HG03060 (cell line): Measurements from ENCODE around the gene VAV2.

Source experiments
- ATAC-seq: cut with Tn5 transposase; IDR thresholded peaks from one replicate; pipeline ENCODE4 v1.9.1; 2021; ENCODE audit warnings: low read depth, moderate number of reproducible peaks; ENCODE audit not compliant: unreplicated experiment

Gene VAV2

DNA sequence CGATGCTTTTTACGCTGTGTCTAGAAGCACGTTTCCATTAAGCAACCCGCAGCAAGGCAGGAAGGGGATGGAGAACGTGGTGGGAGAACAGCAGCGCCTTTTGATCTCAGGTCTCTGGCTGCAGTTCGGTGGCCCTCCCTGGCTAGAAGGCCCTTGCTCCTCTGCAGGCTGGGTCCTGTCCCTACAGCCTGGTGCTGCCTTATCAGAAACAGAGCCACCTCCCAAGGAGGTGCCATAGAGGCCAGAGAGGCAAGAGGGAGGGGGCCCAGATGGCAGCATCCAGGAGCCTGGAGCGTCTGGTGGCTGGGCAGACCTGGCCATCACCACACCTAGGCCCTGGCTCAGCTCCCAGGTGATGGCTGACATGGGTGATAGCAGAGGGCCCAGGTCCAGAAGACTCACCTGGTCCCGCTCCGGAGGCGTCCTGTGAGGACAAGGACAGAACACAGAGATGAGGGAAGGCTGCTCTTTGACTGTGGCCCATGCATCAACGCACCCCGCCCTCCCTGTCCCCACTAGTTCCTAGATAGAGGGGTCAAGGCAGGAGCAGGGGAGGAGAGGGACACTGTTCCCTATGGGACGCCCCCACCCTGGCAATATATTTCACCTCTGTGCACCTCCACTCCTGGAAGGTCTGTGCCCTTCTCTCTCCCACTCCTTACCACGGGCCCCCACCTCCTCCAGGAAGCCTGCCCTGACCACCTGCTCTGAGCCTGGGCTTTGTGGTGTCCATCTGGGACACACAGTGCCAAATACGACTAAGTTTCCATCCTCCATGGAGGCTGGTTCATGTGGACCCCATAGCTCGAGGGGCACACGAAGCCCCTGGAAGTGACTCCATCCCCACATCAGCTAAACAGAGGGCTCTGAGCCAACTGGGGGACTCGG lies 212.4 kb downstream of the VAV2 start:
- ATAC-seq: no peak

DNA sequence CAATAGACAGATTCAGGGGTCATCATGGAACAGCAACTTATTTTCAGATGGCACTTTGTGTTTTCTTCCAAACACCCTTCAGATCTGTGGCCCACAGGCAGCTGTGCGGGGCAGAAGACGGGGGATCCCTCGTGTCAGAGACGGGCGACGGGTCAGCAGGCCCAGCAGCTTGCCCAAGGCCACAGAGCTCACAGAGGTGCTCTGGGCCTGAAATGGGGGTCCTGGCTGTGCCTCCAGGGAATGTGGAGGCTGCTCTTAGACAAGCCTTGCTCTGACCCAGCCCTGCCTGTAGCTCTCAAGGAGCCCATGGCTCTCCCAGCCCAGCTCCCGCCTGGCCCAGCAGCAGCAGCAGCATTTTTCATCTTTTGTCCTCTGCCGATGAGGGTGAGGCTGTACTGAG lies 213.0 kb downstream of the VAV2 start:
- no peak for ATAC-seq

DNA sequence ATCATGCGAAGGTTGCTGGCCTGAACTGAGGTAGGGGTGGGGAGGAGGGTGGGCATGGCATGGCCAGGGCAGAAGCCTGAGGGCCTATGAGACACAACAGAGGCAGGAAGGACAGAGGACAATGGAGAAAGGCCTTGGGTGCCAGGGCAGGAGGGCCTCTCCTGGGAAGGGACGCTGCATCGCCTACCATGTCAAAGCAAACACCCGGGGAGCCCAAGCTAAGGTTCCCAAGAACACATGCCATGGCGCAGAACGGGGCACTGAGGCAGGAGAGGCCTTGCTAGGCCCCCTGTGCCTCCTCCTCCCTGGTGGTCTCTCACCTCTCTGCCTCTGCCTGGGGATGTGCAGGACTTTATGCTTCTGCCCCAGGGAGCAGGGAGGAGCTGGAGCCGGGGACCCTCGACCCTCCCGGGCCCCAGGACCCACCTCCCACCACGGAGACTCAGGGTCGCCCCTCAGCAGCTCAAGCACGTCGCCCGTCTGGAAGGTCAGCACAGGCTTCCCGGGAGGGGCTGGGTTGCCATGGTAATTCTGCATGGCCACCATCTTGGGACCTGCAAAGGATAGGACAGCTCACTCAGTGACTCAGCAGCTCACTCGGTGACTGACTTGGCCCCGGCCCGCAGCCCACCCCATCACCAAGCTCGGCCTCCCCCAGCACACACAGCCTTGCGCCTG lies 213.6 kb downstream of the VAV2 start:
- no peak for ATAC-seq

DNA sequence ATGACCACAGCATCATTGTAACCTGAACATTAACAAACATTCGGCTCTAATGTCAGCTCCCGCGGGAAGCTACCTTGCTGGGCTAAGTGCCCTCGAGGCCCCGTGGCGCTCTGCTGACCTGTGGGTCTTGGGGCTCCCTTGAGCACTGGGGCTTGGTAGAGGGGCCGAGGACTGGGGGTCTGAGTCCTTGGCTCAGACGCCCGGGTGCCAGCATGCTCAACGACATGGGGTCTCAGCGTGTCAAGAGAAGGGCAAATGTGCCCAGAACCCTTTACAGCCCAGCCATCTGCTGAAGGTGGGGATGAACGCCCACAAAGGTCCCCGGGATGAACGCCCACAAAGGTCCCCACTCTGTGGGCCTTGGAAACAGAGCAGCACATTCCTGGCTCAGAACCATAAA lies 214.3 kb downstream of the VAV2 start:
- ATAC-seq: no peak

DNA sequence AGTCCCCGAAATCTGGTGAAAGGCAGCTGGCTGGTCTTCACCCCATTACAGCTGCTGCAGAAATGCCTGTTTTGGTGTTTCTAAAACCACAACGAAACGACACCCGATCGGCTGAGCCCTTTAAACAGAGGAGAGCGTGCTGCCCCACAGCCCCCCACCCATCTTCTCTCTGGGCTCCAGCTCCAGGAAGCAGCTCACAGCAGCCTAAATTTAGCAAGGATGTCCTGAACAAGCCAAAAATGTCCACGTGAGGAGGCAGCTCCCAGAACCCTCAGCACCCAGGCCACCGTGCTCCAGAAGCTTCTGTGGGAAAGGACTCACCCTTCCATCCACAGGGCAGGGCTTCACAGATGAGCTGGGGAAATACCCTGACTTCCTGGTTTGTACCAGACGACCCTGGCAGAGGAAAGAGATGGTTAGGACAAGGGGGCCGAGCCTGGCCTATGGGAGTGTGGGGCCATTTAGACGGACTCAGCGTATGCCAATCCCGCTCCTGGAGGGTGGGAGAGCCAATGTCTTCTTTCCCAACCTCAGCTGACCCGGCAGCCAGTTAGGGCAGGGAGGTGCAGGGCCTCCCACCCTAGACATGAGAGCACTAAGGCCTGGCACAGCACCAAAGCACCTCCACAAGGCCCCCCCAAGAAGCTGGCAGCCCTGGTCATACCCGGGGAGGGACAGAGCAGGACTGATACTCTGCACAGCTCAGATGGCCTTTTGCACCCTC lies 214.9 kb downstream of the VAV2 start:
- ATAC-seq: no peak

DNA sequence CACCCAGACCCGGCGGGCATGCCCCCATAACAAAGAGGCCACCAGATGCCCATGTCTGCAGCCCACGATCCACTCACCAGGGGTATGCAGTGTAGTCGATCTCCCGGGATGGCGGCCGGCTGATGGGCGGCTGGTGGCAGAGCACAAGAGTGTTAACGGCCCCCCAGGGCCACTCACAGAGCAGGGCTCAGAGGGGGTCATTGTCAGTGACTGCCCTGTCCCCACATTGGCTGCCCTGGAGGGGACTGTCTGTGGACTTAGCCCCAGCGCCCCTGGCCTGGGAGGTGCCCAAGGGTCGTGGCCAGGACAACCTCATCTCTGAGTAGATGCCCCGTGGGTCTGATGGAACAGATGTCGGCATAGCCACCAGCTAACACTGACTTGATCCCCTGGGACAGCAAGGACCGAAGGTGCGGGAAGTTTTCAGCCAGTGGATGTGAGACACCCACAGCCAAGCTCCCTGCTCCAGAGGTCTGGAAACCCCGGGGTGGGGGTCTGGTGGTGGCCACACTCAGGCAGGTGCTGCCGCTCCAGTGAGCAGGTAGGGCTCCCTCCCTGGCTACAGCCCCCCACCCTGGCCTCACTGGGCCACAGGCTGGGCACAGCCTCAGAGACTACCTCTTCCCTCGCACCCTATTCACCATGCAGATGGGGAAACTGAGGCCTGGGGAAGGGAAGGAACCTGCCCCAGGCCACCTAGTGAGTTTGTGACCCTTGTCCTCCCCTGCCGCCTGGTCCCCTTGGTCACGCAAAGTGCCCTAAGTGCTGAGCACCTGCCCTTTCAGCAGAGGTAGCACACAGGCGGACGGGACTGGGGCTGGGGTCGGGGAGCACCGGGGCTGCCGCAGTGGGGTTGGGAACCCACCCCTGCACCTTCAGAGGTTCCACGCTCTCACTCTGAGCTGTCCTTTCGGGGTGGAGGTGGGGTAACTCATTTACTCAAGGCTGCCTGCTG lies 215.9 kb downstream of the VAV2 start:
- ATAC-seq: no peak

DNA sequence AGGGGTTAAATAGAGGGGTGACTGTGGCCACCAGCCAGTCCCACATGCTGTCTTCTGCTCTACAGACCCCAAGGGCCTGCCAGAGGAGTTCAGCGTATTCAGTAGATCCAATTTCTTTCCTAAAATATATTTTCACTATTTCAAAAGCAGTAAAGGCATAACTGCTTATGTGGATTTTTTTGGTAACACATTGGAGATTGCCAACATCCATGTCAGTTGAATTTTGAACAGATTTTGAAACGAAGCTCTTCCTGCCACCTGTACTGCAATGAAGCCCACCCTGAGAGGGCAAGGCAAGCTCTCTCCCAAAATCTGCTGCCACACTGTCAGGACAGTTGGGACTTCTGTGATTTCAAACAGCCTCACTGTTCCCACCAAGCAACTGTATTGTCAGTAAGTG lies 216.8 kb downstream of the VAV2 start:
- ATAC-seq: no peak

DNA sequence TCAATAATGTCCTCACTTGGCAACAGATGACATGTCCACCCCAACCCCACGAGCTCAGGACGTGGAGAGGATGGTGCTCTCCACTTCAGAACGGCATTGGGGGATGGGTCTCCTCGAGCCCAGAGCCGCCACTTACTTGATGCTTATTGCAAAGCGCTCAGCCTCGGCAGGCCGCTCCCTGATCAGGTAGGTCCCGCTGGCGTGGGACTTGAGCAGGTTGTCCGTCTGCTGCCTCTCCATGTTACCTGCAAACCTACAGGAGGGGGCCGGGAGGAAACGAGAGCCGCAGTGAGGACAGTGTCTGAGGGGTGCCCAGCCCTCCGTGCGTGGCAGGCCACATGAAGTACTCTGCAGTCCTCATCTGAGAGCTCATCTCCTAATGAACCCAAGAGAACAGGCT lies 217.3 kb downstream of the VAV2 start:
- ATAC-seq: no peak

DNA sequence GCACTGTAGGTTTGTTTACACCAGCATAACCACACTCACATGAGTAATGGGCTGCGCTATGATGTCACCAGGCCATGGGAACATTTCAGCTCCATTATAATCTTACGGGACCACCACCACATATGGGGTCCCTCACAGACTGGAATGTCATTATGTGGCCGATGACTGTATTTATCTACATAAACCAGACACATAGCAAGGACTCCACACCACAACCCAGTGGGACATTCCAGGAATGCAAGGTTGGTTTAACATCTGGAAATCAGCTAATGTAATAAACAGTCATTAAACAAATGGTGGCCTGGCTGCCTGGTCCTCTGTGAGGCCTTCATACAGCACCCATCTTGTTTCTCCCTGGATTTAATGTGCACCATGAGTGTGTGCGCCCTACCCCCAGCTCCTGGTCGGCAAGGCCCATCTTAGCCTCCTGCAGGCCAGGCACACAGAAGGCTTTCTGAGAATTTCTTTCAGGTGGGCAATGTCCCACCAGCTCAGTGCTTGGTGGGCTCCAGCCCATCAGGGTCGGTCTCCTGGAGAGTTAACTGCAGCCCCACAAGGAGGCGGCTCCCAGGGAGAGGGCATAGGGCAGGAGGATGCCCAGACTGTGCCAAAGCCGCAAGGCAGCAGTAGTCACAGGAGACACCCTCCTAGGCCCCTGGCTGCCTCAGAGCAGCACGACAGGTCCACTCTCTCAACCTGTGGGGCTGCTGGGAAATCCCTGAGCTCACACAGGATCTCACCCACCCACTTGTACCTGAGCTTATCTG lies 218.1 kb downstream of the VAV2 start:
- no peak for ATAC-seq

DNA sequence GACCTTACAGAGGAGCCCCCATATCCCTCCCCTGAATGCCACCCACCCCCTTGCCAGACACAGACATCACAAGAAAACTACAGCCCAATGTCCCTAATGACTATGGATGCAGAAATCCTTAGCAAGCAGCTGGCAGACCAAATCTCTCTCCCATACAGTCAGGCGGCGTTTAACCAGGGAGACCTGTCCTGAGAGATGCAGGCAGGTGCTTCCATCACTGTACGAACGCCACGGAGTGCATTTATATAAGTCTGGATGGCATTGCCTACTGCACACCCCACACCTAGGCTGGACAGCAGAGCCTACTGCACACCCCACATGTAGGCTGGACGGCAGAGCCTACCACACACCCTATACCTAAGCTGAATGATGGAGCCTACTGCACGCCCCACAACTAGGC lies 219.5 kb downstream of the VAV2 start:
- ATAC-seq: no peak

DNA sequence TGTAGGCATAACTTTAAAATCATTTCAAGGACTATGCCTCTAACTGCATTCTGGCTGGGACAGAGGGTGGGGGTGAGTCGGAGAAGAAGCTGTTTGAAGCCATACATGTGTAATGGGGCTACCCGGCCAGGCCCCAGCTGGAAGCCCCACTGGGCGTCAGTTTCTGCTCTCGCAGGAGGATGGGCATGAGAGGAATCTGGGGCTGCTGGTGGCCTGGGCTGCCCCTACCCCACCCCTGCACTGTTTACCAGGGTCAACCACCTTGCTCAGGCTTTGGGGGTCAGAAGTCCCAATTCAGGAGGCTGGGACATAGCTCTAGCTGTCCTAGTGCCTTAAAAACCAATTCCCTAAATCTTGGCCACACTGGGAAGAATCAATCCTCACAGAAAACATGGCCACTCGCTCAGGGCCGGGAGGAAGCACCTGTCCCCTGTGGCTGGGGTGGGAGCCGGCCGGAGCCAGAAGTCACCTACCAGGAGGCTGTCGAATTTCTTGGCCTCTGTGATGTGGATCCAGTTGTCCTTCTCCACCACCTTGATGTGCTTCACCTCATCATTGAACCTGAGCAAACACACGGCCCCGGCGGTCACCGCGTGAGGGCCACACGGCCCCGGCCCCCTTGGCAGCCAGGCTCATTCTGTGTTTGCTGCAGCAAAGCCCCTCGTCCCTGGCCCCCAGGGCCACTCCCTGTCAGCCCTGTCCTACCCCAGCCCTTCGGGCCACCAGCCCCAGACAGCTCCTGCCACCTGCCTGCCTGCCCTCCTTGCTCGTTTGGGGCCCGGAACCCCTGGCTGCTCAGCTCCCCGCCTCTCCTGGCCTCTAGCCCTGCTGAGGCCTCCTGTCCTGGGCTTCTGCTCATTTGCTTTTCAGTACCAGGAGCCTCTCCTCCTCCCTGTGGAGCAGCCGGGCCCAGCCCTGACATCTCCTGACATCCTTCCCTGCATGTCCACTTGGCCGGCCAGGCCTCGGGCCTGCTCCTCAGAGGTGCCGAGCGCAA lies 220.3 kb downstream of the VAV2 start:
- no peak for ATAC-seq

DNA sequence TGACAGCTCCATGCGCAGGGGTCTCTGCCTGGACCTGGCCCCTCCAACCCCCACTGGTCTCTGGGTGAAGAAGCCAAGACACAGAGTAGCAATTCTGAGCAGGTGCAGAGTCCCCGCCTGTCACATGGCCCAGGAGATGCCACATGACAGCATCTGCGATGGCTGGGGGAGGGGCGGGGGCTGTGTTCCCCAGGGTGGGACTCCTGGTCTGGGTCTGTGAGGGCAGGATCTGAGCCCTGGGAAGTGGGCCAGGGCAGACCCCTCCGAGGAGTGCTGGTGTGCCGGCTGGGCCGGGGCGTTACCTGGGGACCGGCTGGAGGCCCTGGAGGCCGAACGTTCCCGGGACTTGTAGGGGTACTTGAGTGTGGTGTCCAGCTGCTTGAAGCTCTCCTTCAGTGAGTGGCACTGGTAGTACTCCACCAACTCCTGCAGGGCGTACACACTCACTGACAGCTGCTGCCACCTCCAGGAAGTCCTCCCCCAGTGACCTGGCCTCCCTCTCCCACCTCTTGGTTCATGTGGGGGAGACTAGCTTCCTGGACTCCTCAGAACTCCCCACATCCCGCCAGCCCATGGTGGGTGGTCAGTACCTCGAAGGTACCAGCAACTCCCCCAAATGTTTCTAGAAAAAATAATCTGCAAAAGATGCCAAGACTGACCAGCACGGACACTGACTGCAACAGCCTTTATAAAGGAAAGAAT lies 221.9 kb downstream of the VAV2 start:
- ATAC-seq: no peak

DNA sequence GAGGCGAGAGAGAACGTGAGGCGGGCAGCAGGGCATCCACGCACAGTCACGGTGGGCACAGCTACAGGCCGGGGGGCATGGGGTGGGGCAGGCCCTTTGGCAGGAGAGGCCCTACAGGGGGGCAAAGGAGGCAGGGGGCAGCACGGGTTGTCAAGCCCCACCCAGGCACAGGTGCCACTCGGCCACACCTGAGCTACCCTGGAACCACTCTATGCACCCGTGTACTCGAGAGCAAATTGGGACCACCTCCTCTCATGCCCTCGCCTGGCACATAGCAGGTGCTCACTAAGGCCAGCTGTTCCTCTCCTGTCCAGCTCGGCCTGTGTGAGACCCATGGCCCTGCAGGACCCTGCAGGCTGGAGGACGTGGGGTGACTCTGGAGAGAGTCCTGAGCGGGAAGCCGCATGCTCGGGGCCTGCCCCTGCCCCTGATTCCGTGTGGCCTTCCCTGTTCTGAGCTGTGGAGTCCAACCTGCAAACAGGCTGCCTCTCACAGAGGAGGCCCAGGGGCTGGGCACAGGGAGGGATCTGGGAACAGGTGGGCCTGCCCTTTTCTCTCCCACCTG lies 222.5 kb downstream of the VAV2 start:
- ATAC-seq: no peak

DNA sequence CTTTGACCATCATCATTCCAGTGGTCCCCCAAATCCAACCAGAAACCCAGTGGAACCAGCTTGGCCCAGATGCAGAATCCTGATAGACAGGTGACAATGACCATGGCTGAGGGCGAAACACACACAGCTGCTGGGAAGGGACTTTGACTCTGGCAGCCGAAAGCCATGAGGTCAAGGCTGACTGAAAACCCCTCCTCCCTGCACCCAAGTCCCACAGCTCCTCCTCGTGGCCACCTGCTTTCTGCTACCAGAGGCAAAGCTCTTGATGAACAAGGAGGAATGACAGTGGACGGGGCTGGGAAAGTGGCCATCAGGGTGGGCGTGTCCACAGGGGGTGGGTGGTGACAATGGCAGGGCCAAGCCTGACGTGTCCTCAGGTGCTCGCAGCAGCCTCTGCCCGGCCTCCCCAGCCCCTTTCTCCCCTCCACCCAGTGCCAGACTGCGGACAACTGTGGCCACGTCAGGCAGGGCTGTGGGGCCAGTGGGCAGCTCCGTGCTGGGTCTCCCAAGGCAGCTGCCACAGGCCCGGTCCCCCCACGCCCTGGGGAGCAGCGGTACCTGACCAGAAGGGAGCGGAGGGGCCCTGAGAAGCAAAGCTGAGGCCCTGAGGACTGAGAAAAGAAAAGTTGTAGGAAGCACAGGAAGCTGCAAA lies 223.1 kb downstream of the VAV2 start:
- no peak for ATAC-seq

DNA sequence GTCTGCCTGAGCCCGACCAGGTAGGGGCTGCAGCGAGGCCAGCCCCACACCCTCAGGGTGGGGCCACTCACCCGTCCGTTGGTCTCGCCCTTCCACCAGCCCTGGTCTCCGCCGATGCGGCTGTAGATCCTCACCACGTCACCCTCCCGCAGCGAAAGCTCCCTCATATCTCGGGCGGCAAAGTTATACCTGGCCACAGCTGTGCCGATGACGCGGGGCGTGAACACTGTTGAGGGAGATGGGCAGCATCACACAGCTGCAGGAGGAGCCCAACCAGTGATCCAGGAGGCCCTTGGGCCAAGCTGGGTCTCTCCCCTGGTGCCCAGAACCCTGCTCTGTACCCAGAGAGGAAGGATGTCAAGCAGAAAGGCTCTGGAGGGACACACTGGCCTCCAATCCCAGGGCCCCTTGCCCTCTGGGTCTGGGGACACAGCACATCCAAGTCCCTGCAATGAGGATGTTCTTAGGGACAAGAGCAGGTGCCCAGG lies 223.7 kb downstream of the VAV2 start:
- ATAC-seq: no peak

DNA sequence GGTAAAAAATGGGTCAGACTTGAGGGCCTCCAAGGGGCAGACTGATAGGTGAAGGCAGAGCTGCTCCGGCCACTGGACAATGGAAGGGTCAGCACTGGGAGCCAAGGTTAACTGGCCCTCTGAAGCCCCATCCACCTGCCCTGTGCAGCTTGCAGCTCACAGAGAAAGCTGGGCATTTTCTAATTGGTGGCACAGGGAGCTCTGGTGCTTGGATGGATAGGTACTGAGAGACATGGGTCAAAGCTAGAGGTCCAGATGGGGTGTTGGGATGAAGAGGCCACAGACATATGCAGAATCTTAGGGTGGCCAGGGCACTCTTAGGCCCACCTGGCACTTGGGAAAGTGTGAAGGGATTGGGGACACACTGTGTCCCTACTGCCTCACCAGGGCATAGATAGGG lies 224.5 kb downstream of the VAV2 start:
- no peak for ATAC-seq

DNA sequence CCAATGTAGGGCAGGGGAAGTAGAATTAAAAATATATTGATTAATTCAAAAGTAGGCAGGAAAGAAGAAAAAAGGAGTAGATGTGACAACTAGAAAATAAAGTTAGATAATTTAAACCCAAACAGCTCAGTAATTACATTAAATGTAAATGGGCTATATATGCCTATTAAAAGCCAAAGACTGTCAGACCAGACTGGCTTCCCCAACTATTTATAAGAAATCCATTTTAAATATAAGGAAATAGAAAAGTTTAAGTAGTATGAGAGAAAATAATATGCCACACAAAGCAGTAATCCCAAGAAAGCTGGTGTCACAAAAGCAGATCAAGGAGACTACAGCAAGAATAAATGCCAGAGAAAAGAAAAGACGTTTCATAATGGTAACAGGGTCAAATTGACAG lies 225.1 kb downstream of the VAV2 start:
- no peak for ATAC-seq
